Measurements from ENCODE around the gene RTN4R. TPM values are rescaled to one million over a fixed set of nuclear protein-coding genes. Genes with fewer than 3 reads are reported as not detected.
A peak's percentile ranks its signal among the peaks of the same experiment; 100 is the strongest.

Gene RTN4R
- total and polyA plus RNA-seq, 9 of the 15 experiments (the other 6 are each of a cell fraction or from before 2014, with no cell fraction given): 0.04 to 2.8 (median 1.4) TPM; not detected in 3

GRCh38 chr22:20298803-20299745, 31.0 kb upstream of the RTN4R start (continued):
- TF ChIP-seq TAF15 (IDR thresholded peaks at IDR 0.05; ENCODE audit: low read depth, low read length) (no peak), E2F5 (CRISPR knock-in tag; IDR thresholded peaks at IDR 0.05) (peak; percentile 95), CBX5 (IDR thresholded peaks at IDR 0.05; ENCODE audit: borderline replicate concordance, low read depth) (no peak), NKRF (IDR thresholded peaks at IDR 0.05; ENCODE audit: borderline replicate concordance) (no peak; the same call in none of the 2 replicates), TCF7 (IDR thresholded peaks at IDR 0.05; ENCODE audit: borderline replicate concordance) (no peak), ZNF764 (CRISPR knock-in tag; IDR thresholded peaks at IDR 0.05; ENCODE audit: low read depth) (0 out of 2 replicates have a peak, but pooled peaks have one; percentile 59), ATF1 (CRISPR knock-in tag; IDR thresholded peaks at IDR 0.05) (no peak; the same call in none of the 2 replicates), ATF1 (tag; IDR thresholded peaks at IDR 0.05) (peak; percentile 54), ZNF3 (CRISPR knock-in tag; IDR thresholded peaks at IDR 0.05) (no peak), HMGN3 (IDR thresholded peaks at IDR 0.05; ENCODE audit: borderline replicate concordance, extremely low read depth, insufficient read length, low read depth, low read length) (peak; percentile 87), MLLT1 (IDR thresholded peaks at IDR 0.05) (no peak), MITF (IDR thresholded peaks at IDR 0.05) (peak; percentile 3), BCLAF1 (IDR thresholded peaks at IDR 0.05; ENCODE audit: borderline replicate concordance in 1 of 2, control insufficient read depth in 1 of 2, low read depth in 2 of 2, low read length in 1 of 2) (no peak), TCF7L2 (IDR thresholded peaks at IDR 0.05; ENCODE audit: low read depth, low read length) (no peak), ELK3 (CRISPR knock-in tag; IDR thresholded peaks at IDR 0.05) (no peak), CXXC5 (CRISPR knock-in tag; IDR thresholded peaks at IDR 0.05) (peak; percentile 87)

All from K562 (cell line).